Fibroblast of lung (primary cell): ENCODE data around the gene KRT4. TPM values are rescaled to one million over a fixed set of nuclear protein-coding genes. Genes with fewer than 3 reads are reported as not detected.

Source experiments
- DNase-seq, 2 donors: peaks; one replicate each; pipeline versions ENCODE4 v3.0.0 to v3.0.0-alpha.2; 2010; ENCODE audit warnings: low read depth in 2 of 2
- H2AFZ ChIP-seq: 2 replicates; pipeline ENCODE4 v1.5.1; 2012; ENCODE audit warnings: low read length, control low read depth, inconsistent platforms
- H3K27ac ChIP-seq: 2 replicates; pipeline ENCODE4 v1.5.1; 2011; ENCODE audit warnings: low read length, control low read depth; ENCODE audit not compliant: insufficient read depth
- H3K27me3 ChIP-seq: 2 replicates; pipeline ENCODE4 v1.5.1; 2011; ENCODE audit warnings: mild to moderate bottlenecking, low read length; ENCODE audit not compliant: control insufficient read depth, insufficient read depth
- H3K36me3 ChIP-seq: 2 replicates; pipeline ENCODE4 v1.5.1; 2011; ENCODE audit warnings: low read length; ENCODE audit not compliant: control insufficient read depth, insufficient read depth
- H3K4me1 ChIP-seq: 2 replicates; pipeline ENCODE4 v1.5.1; 2011; ENCODE audit warnings: low read length; ENCODE audit not compliant: control insufficient read depth, insufficient read depth; ENCODE audit errors: extremely low read depth
- H3K4me2 ChIP-seq: 2 replicates; pipeline ENCODE4 v1.5.1; 2011; ENCODE audit warnings: low read length, control low read depth; ENCODE audit not compliant: insufficient read depth; ENCODE audit errors: extremely low read depth
- H3K4me3 ChIP-seq, 4 experiments: fragments of 200-600 bp in 1 of 4; sonication (generic) in 1 of 4; replicated peaks in 1 of 4; 2 replicates each; pipeline ENCODE4 v1.5.1; 2011 to 2016; ENCODE audit warnings: low read length in 4 of 4, low read depth in 3 of 4, mild to moderate bottlenecking in 3 of 4, control low read depth in 2 of 4, inconsistent platforms in 1 of 4, mixed read lengths in 1 of 4; ENCODE audit not compliant: insufficient read depth in 1 of 4; ENCODE audit errors: control extremely low read depth in 1 of 4
- H3K79me2 ChIP-seq: 2 replicates; pipeline ENCODE4 v1.5.1; 2012; ENCODE audit warnings: mild to moderate bottlenecking, low read length, inconsistent platforms; ENCODE audit not compliant: control insufficient read depth, insufficient read depth
- H3K9ac ChIP-seq: 2 replicates; pipeline ENCODE4 v1.5.1; 2011; ENCODE audit warnings: mild to moderate bottlenecking, low read length, control low read depth; ENCODE audit not compliant: insufficient read depth
- H3K9me3 ChIP-seq: 2 replicates; pipeline ENCODE4 v1.5.1; 2012; ENCODE audit warnings: low read depth, low read length; ENCODE audit not compliant: control insufficient read depth, insufficient read depth
- H4K20me1 ChIP-seq: 2 replicates; pipeline ENCODE4 v1.5.1; 2011; ENCODE audit warnings: low read length; ENCODE audit not compliant: control insufficient read depth, insufficient read depth; ENCODE audit errors: extremely low read depth
- EZH2 ChIP-seq: IDR thresholded peaks from 2 replicates; pipeline ENCODE4 v1.5.1; 2012; ENCODE audit warnings: low read length, control low read depth, mild to moderate bottlenecking; ENCODE audit errors: missing control alignments
- polyA plus RNA-seq, 2 donors: library from polyadenylated mRNA; depleted of rRNA in 1 of 2; stranded (reverse) in 1 of 2; unstranded in 1 of 2; fragments of >200 nt; gene quantifications; 2 replicates each; pipeline ENCODE4 v1.2.1, GENCODE V29; 2011 to 2012; ENCODE audit warnings: missing spikeins in 1 of 2
- total RNA-seq: library from RNA; depleted of rRNA; stranded (reverse); fragments of >200 nt; gene quantifications from 2 replicates; pipeline ENCODE4 v1.2.1, GENCODE V29; 2014
- TF ChIP-seq, protein P1 (sequence below), 2 donors: IDR thresholded peaks in 1 of 2; conservative IDR thresholded peaks in 1 of 2; 1 replicate in 1 of 2; 2 replicates in 1 of 2; pipeline ENCODE4 v1.5.1; 2011 to 2012; ENCODE audit warnings: low read length in 2 of 2, control low read depth in 1 of 2, inconsistent platforms in 1 of 2, low read depth in 1 of 2, mild to moderate bottlenecking in 1 of 2

The KRT4 gene
- total and polyA plus RNA-seq, 2 donors (not counting 1 experiment from before 2014, with no cell fraction given) = under 0.01 to 0.23 TPM

DNA sequence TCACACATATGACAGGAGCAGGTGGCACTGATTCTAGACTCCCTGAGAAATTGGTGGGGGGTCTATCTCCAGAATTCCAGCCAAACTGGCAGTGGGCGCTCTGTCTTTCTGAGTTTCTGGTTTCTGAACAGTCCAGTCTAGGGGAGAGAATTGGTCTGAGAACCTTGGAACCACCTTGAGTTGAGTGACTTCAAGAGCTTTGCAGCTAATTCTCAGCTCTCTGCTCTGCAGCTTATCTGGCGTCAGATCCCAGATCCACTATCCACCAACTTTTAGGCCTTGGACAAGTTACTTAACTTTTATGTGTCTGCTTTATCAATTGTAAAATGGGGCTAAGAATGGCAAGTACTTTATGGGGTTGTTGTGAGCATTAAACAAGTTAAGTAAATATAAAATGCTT is 35.1 kb downstream of the KRT4 start:
- Histone ChIP-seq H3K36me3 (no peaks in the 10 kb centered on the region), H3K9ac (no peak overlapping the region), H3K4me1 (no peaks in the 10 kb centered on the region), H3K27me3 (peaks cover 15% of the 10 kb centered on the region), H3K9me3 (no peaks in the 10 kb centered on the region), H3K79me2 (no peaks in the 10 kb centered on the region), H3K4me3 (no peak overlapping the region), H3K4me2 (no peak overlapping the region), H2AFZ (no peak overlapping the region), H4K20me1 (no peaks in the 10 kb centered on the region), H3K27ac (no peak overlapping the region)
- TF ChIP-seq, protein P1, sequence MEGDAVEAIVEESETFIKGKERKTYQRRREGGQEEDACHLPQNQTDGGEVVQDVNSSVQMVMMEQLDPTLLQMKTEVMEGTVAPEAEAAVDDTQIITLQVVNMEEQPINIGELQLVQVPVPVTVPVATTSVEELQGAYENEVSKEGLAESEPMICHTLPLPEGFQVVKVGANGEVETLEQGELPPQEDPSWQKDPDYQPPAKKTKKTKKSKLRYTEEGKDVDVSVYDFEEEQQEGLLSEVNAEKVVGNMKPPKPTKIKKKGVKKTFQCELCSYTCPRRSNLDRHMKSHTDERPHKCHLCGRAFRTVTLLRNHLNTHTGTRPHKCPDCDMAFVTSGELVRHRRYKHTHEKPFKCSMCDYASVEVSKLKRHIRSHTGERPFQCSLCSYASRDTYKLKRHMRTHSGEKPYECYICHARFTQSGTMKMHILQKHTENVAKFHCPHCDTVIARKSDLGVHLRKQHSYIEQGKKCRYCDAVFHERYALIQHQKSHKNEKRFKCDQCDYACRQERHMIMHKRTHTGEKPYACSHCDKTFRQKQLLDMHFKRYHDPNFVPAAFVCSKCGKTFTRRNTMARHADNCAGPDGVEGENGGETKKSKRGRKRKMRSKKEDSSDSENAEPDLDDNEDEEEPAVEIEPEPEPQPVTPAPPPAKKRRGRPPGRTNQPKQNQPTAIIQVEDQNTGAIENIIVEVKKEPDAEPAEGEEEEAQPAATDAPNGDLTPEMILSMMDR (conservative IDR thresholded peaks at IDR 0.05 in 1 of 2, IDR thresholded peaks at IDR 0.05 in 1 of 2; ENCODE audit: low read depth in 1 of 2, low read length in 2 of 2) = no peak
- no peak for TF ChIP-seq EZH2
- DNase-seq = no peak

DNA sequence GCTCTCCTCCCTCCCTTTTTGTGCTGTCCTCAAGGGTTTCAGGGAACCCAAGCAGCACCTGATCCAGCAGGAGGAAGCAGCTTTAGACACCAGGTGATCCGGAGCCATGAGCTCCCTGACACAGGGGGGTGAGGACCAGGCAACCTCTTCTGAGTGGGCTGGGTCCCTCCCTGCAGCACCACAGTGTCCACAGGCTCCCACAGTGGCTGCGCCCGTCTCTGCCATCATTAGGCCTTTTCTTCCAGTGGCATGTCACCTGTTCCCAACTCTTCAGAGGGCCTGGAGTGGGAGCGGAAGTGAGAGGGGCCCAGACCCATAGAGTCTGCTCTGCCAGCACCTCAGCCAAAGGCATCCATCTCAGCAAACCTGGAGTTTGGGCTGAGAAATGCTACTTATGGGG is 36.4 kb downstream of the KRT4 start:
- H3K4me1 ChIP-seq = no peaks in the 10 kb centered on the region
- H3K27me3 ChIP-seq = peaks cover 18% of the 10 kb centered on the region
- no peaks in the 10 kb centered on the region for H3K9me3 ChIP-seq

GRCh38 chr12:52776913-52777395 is 37.0 kb downstream of the KRT4 start, which contains the start of gene KRT76:
Gene KRT76 (minus strand): TSS chr12:52777345. CDS start chr12:52777291, 54 bp downstream.
- Histone ChIP-seq H3K27me3 (peaks cover 21% of the 10 kb centered on the region), H2AFZ (no peak within 1 kb of the TSS), H3K4me2 (no peak within 1 kb of the TSS), H3K4me1 (no peaks in the 10 kb centered on the region), H3K9ac (no peak within 1 kb of the TSS), H3K27ac (no peak within 1 kb of the TSS), H3K79me2 (no peaks in the 10 kb centered on the region), H3K36me3 (no peaks in the 10 kb centered on the region), H3K4me3 (no peak within 1 kb of the TSS), H3K9me3 (no peaks in the 10 kb centered on the region), H4K20me1 (no peaks in the 10 kb centered on the region)
- DNase-seq = no peak
- no peak for TF ChIP-seq EZH2
- TF ChIP-seq, protein P1 (conservative IDR thresholded peaks at IDR 0.05 in 1 of 2, IDR thresholded peaks at IDR 0.05 in 1 of 2; ENCODE audit: low read depth in 1 of 2, low read length in 2 of 2) = no peak

More for the DNA sequence above, 36.4 kb downstream of the KRT4 start:
- Histone ChIP-seq H3K9ac (no peak overlapping the region), H3K4me3 (no peak overlapping the region), H4K20me1 (no peaks in the 10 kb centered on the region), H3K36me3 (no peaks in the 10 kb centered on the region), H3K27ac (no peak overlapping the region), H3K4me2 (no peak overlapping the region), H3K79me2 (no peaks in the 10 kb centered on the region), H2AFZ (no peak overlapping the region)
- TF ChIP-seq, protein P1 (conservative IDR thresholded peaks at IDR 0.05 in 1 of 2, IDR thresholded peaks at IDR 0.05 in 1 of 2; ENCODE audit: low read depth in 1 of 2, low read length in 2 of 2) = no peak
- TF ChIP-seq EZH2 = no peak
- no peak for DNase-seq
